Endothelial cell of umbilical vein (primary cell): Measurements from ENCODE around the gene EEFSEC. TPM values are rescaled to one million over a fixed set of nuclear protein-coding genes. Genes with fewer than 3 reads are reported as not detected.
A peak's percentile ranks its signal among the peaks of the same experiment; 100 is the strongest.

Experiments
- BruUV-seq: library from RNA; stranded (reverse); fragments of 400-500 nt; replicated peaks from 2 replicates; lab custom pipeline; 2021; lab: Mats Ljungman, UMichigan
- CTCF ChIA-PET: fragments of 300-600, 350-600 bp; sonication (Branson Sonifier 250); formaldehyde crosslinking; loops from one replicate; lab custom pipeline; 2021; ENCODE audit warnings: antibody characterized with exemption, inconsistent platforms; lab: Charles Lee
- POLR2A ChIA-PET: fragments of 300-600, 350-600 bp; sonication (Branson Sonifier 250); formaldehyde crosslinking; loops from one replicate; lab custom pipeline; 2021; ENCODE audit warnings: antibody characterized with exemption, inconsistent platforms; lab: Charles Lee
- DNase-seq: peaks from one replicate; pipeline ENCODE4 v3.0.0-alpha.2; 2011; ENCODE audit warnings: low read depth, low spot score
- FAIRE-seq: peaks from 2 replicates; lab custom pipeline; 2011; peaks lifted over from hg19 to GRCh38; lab: Jason Lieb, UNC
- H2AFZ ChIP-seq: 2 replicates; pipeline ENCODE4 v1.6.0; 2012; ENCODE audit warnings: low read depth, low read length, control low read depth, inconsistent platforms
- H3K27ac ChIP-seq: 2 replicates; pipeline ENCODE4 v1.5.1; 2011; ENCODE audit warnings: low read depth, mild to moderate bottlenecking, control low read depth, low read length, moderate library complexity; ENCODE audit not compliant: insufficient read depth
- H3K27me3 ChIP-seq, 2 experiments: 2 replicates each; pipeline versions ENCODE4 v1.6.0 to v1.6.1; 2011; ENCODE audit warnings: low read length in 2 of 2, mixed read lengths in 1 of 2; ENCODE audit not compliant: control insufficient read depth in 2 of 2, insufficient read depth in 2 of 2
- H3K36me3 ChIP-seq, 2 experiments: 2 replicates in 1 of 2; 3 replicates in 1 of 2; pipeline ENCODE4 v1.5.1; 2011; ENCODE audit warnings: low read length in 2 of 2, mild to moderate bottlenecking in 1 of 2, moderate library complexity in 1 of 2; ENCODE audit not compliant: control insufficient read depth in 2 of 2, insufficient read depth in 2 of 2; ENCODE audit errors: extremely low read depth in 1 of 2
- H3K4me1 ChIP-seq: 3 replicates; pipeline ENCODE4 v1.5.1; 2011; ENCODE audit warnings: mild to moderate bottlenecking, low read length; ENCODE audit not compliant: control insufficient read depth, insufficient read depth; ENCODE audit errors: extremely low read depth
- H3K4me2 ChIP-seq: 2 replicates; pipeline ENCODE4 v1.6.1; 2011; ENCODE audit warnings: low read length, control low read depth, mixed read lengths; ENCODE audit not compliant: insufficient read depth
- H3K4me3 ChIP-seq, 3 experiments: fragments of 200-600 bp in 1 of 3; sonication (generic), shearing (Covaris generic) in 1 of 3; replicated peaks in 1 of 3; 2 replicates each; pipeline ENCODE4 v1.5.1; 2011 to 2016; ENCODE audit warnings: control low read depth in 3 of 3, low read length in 3 of 3, mild to moderate bottlenecking in 2 of 3, inconsistent platforms in 1 of 3, low read depth in 1 of 3, moderate library complexity in 1 of 3; ENCODE audit not compliant: insufficient read depth in 1 of 3
- H3K79me2 ChIP-seq: 2 replicates; pipeline ENCODE4 v1.6.0; 2012; ENCODE audit warnings: low read length, inconsistent platforms; ENCODE audit not compliant: control insufficient read depth, insufficient read depth
- H3K9ac ChIP-seq: replicated peaks from 2 replicates; pipeline ENCODE3; 2011; ENCODE audit warnings: low read length, control low read depth; ENCODE audit not compliant: insufficient read depth; ENCODE audit errors: extremely low read depth
- H3K9me1 ChIP-seq: replicated peaks from 3 replicates; pipeline ENCODE4 v1.6.0; 2011; ENCODE audit warnings: mild to moderate bottlenecking, low read length; ENCODE audit not compliant: control insufficient read depth, insufficient read depth; ENCODE audit errors: extremely low read depth
- H3K9me3 ChIP-seq: replicated peaks from 2 replicates; pipeline ENCODE4 v1.5.1; 2012; ENCODE audit warnings: low read length, inconsistent platforms; ENCODE audit not compliant: control insufficient read depth, insufficient read depth
- H4K20me1 ChIP-seq: replicated peaks from 2 replicates; pipeline ENCODE3; 2011; ENCODE audit warnings: mild to moderate bottlenecking, low read length; ENCODE audit not compliant: control insufficient read depth, insufficient read depth; ENCODE audit errors: extremely low read depth
- EZH2 ChIP-seq: IDR thresholded peaks from 2 replicates; pipeline ENCODE4 v1.6.1; 2012; ENCODE audit warnings: borderline replicate concordance, low read depth, mild to moderate bottlenecking, moderate library complexity, low read length, inconsistent platforms; ENCODE audit not compliant: severe bottlenecking
- FOS ChIP-seq: IDR thresholded peaks from 2 replicates; pipeline ENCODE4 v1.6.1; 2011; ENCODE audit warnings: mild to moderate bottlenecking, low read length, moderate library complexity, borderline replicate concordance; ENCODE audit not compliant: insufficient read depth
- GATA2 ChIP-seq: IDR thresholded peaks from 2 replicates; pipeline ENCODE4 v1.7.0; 2011; ENCODE audit warnings: low read depth, mild to moderate bottlenecking, moderate library complexity, mixed read lengths, low read length; ENCODE audit not compliant: insufficient read length, insufficient read depth
- JUN ChIP-seq: IDR thresholded peaks from 2 replicates; pipeline ENCODE4 v1.6.1; 2011; ENCODE audit warnings: borderline replicate concordance, low read depth; ENCODE audit not compliant: insufficient read length, insufficient read depth
- MYC ChIP-seq: IDR thresholded peaks from one replicate; pipeline ENCODE4 v1.6.1; 2011; ENCODE audit warnings: mild to moderate bottlenecking, low read depth, low read length
- POLR2A ChIP-seq: IDR thresholded peaks from 2 replicates; pipeline ENCODE4 v1.6.1; 2012; ENCODE audit warnings: low read depth, mild to moderate bottlenecking, control low read depth, low read length
- POLR2AphosphoS5 ChIP-seq: IDR thresholded peaks from 2 replicates; pipeline ENCODE4 v1.6.1; 2012; ENCODE audit warnings: low read depth, mild to moderate bottlenecking, control low read depth, low read length, moderate library complexity; ENCODE audit not compliant: insufficient read depth
- dilution Hi-C: fragments of 300-500 bp; cut with MboI; formaldehyde crosslinking; loops from one replicate; pipeline ENCODE4 v1.15.0; 2019; ENCODE audit warnings: low sequenced_read_pairs; ENCODE audit not compliant: extremely low pct_ligation_motif_present
- intact Hi-C: fragments of 100-400 bp; cut with micrococcal nuclease; formaldehyde crosslinking; loops from one replicate; pipeline ENCODE4 v1.10.0; 2022
- polyA plus RNA-seq, 4 experiments: library from polyadenylated mRNA; depleted of rRNA in 3 of 4; stranded (reverse) in 3 of 4; unstranded in 1 of 4; fragments of >200 nt; gene quantifications; 2 replicates each; pipeline versions ENCODE4 v1.2.1 to v1.2.3, GENCODE V29; 2011 to 2012; ENCODE audit warnings: missing spikeins in 1 of 4
- total RNA-seq: library from RNA; stranded (reverse); gene quantifications from 2 replicates; pipeline ENCODE4 v1.2.3, GENCODE V29; 2021
- TF ChIP-seq, protein P1 (sequence below), 2 donors: IDR thresholded peaks; 1 replicate in 1 of 2; 2 replicates in 1 of 2; pipeline ENCODE4 v1.5.1; 2011; ENCODE audit warnings: low read length in 2 of 2, mild to moderate bottlenecking in 2 of 2, moderate library complexity in 2 of 2, control low read depth in 1 of 2, inconsistent platforms in 1 of 2, low read depth in 1 of 2; ENCODE audit not compliant: insufficient read depth in 1 of 2; ENCODE audit errors: extremely low read depth in 1 of 2
- TF ChIP-seq, protein P2 (sequence below): IDR thresholded peaks from 2 replicates; pipeline ENCODE4 v1.6.1; 2011; ENCODE audit not compliant: insufficient read depth, insufficient read length

Gene EEFSEC
- total and polyA plus RNA-seq, 2 donors (not counting 3 experiments of a cell fraction or from before 2014, with no cell fraction given) = 13.1 to 14.5 TPM

DNA sequence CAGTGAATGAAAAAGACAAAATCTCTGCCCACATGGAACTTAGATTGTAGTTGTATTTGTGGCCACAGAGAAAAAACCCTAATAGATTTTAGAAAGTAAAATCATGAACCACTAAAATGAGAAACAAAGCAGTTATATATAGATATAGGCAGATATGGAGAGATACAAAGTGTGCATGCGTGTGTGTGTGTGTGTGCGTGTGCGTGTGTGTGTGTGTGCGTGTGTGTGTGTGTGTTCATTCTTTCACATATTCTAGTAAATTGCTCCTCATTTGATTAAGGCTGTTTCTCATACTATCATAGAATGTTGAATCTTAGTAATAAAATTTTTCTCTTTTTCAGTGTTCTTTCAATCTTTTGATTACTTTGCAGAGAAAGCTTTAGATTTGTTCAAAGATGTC, 194.8 kb downstream of the EEFSEC start:
- dilution Hi-C loops (no loop called here), intact Hi-C loops (no loop called here)
- Histone ChIP-seq H3K9ac (no peak overlapping the region), H3K27me3 (no peaks in the 10 kb centered on the region), H3K36me3 (no peaks in the 10 kb centered on the region), H3K79me2 (no peaks in the 10 kb centered on the region), H2AFZ (no peak overlapping the region), H3K4me1 (peaks cover 15% of the 10 kb centered on the region), H3K4me3 (no peak overlapping the region), H3K4me2 (no peak overlapping the region), H4K20me1 (no peaks in the 10 kb centered on the region), H3K9me1 (no peaks in the 10 kb centered on the region), H3K9me3 (no peaks in the 10 kb centered on the region), H3K27ac (no peak overlapping the region)
- no peak for DNase-seq
- TF ChIP-seq JUN = no peak
- no peak for TF ChIP-seq MYC
- TF ChIP-seq GATA2 = no peak
- TF ChIP-seq, protein P1, sequence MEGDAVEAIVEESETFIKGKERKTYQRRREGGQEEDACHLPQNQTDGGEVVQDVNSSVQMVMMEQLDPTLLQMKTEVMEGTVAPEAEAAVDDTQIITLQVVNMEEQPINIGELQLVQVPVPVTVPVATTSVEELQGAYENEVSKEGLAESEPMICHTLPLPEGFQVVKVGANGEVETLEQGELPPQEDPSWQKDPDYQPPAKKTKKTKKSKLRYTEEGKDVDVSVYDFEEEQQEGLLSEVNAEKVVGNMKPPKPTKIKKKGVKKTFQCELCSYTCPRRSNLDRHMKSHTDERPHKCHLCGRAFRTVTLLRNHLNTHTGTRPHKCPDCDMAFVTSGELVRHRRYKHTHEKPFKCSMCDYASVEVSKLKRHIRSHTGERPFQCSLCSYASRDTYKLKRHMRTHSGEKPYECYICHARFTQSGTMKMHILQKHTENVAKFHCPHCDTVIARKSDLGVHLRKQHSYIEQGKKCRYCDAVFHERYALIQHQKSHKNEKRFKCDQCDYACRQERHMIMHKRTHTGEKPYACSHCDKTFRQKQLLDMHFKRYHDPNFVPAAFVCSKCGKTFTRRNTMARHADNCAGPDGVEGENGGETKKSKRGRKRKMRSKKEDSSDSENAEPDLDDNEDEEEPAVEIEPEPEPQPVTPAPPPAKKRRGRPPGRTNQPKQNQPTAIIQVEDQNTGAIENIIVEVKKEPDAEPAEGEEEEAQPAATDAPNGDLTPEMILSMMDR (IDR thresholded peaks at IDR 0.05; ENCODE audit: extremely low read depth in 1 of 2, insufficient read depth in 1 of 2, low read depth in 1 of 2, low read length in 2 of 2) = no peak
- TF ChIP-seq POLR2A = no peak
- no peak for TF ChIP-seq EZH2
- no peak for TF ChIP-seq POLR2AphosphoS5
- TF ChIP-seq, protein P2, sequence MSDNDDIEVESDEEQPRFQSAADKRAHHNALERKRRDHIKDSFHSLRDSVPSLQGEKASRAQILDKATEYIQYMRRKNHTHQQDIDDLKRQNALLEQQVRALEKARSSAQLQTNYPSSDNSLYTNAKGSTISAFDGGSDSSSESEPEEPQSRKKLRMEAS = no peak
- no peak for TF ChIP-seq FOS
- CTCF ChIA-PET = no interaction called here
- BruUV-seq = no TSS peak
- POLR2A ChIA-PET = no interaction called here
- peak; percentile 50 for FAIRE-seq
